GM18508 (cell line): ENCODE measurements around the gene FASTKD2.

Experiments used
- ATAC-seq: cut with Tn5 transposase; IDR thresholded peaks from one replicate; pipeline ENCODE4 v1.9.1; 2021; ENCODE audit warnings: moderate number of reproducible peaks; ENCODE audit not compliant: insufficient read depth, unreplicated experiment

Gene FASTKD2

DNA sequence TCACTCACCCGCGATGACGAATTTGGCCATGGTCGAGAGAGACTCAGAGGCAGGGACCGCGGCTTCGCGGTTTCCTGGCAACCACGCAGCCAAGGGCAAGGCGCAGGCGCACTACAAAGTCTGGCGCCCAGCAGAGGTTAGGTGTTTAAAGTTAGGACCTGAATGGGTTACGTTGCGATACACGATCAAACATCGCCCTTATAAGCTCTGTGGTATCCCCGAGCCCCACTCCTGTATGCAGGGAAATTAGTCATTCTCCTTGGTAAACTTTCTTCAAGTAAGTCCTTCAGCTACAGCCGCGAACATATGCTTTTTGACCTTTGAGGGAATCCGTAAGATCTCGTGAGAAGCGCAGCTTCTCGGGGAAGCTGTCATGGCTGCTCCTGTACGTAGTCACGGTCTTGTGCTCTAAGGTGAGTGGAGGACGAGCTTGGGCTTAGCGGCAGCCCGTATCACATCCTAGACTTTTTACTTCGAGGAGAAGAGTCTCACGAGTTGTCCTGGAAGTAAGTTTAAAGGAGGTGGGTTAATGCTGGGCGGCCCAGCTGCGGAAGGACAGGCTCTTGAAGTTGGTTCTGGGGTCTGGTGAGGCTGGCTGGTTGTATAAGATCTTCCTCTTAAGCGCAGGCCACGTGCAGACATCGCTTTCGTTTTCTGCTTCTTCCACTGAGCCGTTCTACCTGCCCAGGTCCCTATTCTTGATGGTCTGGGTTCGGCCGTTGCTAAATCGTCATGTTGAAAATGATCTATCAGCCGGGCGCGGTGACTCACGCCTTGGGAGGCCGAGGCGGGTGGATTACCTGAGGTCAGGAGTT is at the start of gene FASTKD2, which contains the start of gene MDH1B:
Gene FASTKD2, plus strand, starts transcription at position 365 of the 815 bp plus-strand sequence. CDS start 1,088 bp downstream, outside the sequence.
Gene MDH1B, minus strand, starts transcription at position 87 of the 815 bp plus-strand sequence. Its CDS starts 57 bp downstream, at position 30.
- ATAC-seq, result peak; percentile 82

DNA sequence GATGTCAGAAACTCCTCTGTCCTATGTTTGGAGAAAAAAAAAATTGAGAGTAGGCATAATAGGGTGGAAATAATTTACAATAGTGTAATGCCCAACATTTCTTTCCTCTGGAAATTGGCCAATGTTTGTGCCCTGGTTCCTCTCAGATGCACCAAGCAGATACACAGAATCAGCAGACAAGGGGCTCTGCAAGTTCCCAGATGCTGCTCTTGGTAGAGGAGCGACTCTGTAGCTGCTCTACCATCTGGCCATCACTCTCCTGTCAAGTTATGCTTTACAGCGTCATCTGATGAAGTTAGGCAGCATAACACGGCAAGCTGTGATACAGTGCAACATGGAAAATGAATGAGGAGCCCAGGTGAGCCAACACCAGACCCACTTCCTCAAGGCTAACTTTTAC is 48.8 kb upstream of the FASTKD2 start:
- no peak for ATAC-seq

DNA sequence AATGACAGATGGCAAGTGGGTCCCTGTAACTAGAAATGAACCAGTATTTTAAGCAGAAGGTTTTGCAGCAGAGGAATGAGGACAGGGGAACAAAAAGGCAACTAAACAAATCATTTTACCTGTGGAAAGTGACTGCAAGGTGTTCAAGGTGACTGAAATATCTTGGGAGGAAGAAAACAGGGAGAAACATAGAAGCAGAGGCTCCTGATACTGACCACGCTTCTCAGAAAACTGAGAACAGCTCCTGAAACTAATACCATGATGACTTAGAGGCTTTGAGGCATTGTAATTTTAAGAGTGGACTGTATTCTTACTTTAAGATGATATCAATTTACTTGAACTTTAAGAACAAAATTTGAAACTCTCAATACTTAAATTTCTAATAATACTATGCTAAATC is 47.1 kb upstream of the FASTKD2 start, which contains the start of gene DYTN:
Gene DYTN, minus strand, starts transcription at position 101 of the 400 bp plus-strand sequence. CDS start 117 bp downstream, outside the sequence.
- no peak for ATAC-seq

DNA sequence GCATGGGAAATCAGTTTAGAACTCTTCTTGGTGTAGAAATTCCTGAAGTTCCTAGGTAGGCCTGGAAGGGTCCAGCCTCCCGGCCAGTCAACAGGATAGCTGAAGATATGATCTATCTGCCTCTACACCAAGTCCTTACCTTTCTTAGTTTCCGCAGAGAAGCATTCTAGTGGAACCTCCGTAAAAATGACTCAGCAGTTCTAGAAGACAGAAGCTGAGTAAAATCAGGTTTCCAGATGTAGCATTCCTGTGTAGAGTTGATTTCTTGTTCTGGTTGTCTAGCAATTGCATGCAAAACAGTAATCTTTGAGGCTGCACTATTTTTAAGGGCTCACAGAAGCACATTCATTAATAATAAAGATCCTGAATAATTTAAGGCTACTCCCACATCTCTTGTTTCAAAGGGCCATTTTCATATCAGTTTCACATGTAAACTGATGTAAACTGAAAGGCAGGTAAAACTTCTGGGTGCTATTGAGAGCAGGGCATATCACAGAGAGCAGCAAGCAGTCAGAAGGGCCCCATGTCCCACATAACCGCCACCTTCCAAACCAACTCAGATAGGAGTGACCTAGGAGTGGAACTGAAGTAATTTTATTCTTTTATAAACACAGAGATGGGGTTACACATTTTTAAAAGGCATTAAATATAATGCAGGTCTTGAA is 44.0 kb upstream of the FASTKD2 start:
- ATAC-seq, result peak; percentile 63

DNA sequence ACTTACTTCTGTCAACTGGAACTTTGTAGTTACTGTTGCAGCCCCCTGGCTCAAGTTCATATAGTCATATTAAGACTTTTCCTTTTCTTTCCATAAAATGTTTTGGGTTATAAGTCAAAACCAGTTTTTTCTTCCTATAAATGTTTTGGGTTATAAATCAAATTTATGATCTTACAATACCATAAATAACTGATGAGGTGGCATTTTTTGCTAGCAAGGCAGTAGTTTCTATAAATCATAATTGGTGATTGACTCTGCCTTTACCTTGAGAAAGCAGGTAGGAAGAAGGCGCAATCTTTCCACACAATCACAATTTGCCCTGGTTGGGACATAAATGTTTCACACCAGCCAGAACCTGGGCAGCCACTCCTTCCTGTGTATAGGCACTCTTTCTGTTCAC is 42.1 kb upstream of the FASTKD2 start:
- no peak for ATAC-seq

DNA sequence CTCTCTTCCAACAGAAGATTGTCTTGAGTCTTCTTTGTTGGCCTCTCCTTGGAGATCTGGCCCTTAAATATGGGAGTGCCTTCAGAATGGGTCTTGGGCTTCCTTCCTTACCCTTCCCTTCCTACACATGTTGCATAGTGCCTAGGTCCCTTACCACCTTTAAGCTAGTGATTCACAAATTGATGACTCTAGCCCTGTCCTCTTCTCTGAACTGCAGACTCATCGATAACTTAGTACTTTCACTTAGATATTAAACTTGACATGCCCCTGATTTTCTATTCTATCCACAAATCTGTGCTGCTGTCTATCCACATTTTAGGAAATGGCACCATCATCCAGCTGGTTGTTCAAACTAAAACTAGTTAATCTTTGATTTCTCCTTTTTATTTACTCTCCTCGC is 38.1 kb upstream of the FASTKD2 start:
- no peak for ATAC-seq

DNA sequence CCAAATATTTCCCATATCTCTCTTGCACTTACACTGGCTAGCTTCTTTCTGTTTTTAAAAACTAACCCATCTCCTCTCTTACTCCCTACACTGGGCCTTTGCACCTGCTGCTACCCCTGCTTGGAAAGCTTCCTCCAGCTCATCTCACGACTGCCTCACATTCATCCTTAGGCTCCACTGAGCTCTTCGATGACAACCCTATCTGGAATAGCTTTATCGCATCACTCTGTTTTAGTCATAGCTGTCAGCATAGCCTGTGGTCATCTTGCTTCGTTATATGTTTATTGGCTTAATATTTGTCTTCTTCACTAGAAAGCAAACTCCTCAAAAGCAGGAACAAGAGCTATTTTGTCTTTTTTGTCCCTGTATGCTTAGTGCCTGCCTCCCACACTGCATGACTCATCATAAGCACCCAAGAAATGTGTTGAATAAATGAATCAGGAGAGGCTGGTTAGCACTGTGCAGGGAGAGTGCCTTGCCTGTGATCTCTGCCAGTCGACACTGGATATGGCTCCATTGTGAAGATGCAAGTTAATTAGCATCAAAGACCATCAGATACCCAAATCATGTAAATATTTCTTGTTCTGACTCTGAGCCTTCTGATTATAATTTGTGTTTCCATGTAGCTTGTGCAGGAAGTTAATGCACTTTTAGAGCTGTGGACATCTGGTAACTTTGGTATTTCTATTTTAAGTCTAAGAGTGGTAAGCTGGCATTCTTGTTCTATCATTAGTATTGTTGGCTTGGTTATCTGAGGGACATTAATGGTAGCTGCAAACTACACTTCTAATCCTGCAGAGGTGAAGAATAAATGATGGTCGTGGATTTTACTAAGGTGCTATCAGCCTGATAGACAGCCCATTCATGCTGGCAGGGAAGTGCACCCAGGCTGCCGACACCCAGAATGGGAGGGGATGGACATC is 36.9 kb upstream of the FASTKD2 start:
- ATAC-seq, result no peak

DNA sequence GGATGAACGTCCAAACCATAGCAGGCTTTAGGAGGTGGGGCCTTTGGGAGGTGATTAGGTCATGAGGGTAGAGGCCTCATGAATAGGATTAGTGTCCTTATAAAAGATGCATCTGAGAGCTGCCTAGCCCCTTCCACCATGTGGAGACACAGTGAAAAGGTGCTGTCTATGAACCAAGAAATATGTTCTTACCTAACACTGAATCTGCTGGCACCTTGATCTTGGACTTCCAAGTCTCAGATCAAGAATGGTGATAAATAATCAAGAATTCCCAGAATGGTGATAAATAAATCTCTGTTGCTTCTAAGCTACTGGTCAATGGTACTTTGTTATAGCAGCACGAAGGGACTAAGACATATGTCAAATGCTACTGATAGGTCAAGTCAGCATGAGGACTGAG is 32.1 kb upstream of the FASTKD2 start:
- no peak for ATAC-seq

DNA sequence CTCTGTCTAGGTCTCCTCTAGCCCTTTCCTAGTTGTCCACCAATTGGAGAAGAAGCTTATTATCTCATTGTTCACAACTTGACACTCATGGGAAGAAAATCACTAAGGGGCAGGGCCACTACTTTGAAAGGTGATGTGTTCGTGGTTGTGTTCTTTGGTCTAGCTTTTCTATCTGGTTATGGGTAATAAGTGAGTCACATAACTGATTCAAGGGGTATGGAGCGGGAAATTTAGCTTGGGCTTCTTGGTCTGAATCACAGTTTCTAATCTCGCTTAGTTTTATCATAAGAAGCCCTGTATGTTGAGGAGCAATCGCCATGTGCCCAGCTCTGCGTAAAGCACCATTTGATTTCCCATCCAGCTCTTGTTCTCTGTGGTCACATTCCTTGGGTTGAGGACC is 28.5 kb upstream of the FASTKD2 start:
- no peak for ATAC-seq

DNA sequence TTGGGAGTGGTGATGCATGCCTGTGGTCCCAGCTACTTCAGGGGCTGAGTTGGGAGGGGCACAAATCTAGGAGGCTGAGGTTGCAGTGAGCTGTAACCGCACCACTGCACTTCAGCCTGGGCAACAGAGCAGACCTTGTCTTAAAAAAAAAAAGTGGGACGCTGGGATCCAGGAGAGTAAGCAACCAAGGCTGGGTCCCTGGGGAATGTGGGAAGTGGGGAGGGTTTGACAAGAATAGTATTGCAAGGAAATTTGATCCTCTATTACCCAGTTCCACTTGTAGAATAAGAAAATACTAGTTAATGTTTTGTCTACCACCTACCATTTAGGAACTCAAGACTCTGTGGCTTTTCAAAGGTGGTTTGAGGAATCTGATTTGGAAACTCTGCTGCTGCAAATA is 26.1 kb upstream of the FASTKD2 start:
- no peak for ATAC-seq

DNA sequence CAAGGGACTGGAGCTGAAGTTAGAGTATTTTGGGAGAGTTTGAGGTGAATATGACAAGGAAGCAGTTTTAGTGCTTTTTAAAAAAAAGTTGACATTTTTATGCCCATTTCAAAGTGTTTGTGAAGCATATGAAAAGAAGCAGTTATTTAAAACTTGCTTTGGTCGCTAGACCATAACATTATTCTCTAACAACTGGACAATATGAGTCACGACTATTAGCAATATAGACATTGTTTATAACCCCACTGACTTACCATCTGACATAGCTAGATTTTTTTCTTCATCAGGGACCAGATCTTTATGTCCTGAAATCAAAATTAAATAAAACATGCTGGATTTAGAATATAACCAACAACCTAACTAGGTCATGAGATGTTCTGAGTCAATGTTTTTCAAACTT is 24.6 kb upstream of the FASTKD2 start:
- ATAC-seq, result no peak

DNA sequence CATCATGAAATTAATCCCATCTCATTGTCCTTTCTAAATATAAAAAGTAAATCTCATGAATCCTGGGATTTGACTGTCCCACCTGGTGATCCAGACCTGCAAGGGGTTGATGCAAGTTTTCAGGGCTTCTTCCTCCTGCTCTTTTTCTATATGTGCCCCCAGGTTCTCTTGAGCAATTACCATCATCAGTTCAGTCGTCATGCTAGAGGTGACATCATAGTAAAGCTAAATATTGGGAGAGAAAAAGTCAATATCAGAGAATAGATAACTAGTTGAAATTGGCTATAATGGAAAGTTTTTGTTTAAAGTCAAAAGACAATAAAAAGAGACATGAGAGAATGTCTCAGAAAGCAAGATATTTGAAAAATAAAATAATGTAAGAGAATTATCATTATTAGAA is 8.6 kb upstream of the FASTKD2 start:
- no peak for ATAC-seq

DNA sequence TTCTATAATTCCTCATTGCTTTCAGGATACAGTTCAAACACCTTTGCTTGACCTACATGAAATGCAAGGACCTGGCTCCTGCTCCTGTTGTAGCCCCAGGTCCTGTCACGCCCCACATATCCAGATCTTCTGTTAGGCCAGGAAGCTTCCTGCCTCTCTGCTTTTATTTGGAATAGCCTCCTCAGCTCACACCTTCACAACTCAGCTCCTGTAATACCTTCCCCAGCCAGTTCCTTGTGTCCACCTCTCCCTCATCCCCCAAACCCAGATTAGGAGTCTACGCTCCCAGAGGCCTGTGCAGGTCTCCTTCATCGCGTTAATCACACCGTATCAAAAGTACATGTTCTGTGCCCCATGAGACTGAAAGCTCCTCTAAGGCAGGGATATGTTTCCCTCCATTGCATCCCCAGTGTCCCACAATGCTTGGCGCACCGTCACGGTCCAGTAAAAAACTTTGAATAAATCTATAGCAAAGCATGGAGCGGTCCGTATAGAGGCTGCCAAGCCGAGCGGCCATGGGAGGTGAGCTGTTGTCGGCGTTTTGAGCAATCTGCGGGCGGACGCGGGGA is 649 bp upstream of the FASTKD2 start:
- ATAC-seq, result no peak

DNA sequence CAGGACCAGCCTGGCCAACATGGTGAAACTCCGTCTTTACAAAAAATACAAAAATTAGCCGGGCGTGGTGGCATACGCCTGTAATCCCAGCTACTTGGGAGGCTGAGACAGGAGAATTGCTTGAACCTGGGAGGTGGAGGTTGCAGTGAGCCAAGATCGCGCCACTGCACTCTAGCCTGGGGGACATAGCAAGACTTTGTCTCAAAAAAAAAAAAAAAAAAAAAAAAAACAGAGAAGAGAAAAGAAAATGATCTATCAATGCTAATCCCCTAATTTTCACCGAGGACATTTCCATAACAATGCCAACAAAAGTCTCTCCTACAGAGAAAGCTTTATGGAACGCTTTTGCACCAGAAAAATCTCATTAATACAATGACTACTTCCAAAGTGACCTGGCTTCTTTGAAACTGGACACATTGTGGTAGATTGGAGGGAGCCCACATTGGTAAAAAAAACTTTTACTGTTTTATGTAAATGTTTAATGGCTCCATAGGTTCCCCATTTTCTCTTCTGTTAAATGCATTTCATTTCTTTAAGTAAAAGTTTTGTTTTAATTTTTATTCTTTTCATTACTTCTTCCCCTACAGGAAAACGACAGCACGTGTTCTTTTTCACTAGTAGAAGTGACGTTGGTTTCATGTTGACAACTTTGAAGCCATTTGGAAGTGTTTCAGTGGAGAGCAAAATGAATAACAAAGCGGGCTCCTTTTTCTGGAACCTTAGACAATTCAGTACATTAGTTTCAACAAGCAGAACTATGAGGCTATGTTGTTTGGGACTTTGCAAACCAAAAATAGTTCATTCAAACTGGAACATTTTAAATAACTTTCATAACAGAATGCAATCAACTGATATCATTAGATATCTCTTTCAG is 888 bp downstream of the FASTKD2 start:
- no peak for ATAC-seq

DNA sequence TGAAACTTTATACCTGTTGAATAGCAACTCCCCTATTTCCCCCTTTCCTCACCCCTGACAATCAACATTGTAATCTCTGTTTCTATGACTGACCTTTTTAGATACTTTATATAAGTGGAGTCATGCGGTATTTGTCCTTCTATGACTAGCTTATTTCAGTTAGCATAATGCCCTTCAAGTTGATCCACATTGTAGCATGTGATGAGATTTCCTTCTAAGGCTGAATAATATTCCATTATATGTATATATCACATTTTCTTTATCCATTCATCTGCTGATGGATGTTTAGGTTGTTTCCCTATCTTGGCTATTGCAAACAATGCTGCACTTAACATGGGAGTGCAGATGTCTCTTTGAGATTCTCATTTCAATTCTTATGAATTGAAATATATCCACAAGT is 9.5 kb downstream of the FASTKD2 start:
- ATAC-seq, result no peak

DNA sequence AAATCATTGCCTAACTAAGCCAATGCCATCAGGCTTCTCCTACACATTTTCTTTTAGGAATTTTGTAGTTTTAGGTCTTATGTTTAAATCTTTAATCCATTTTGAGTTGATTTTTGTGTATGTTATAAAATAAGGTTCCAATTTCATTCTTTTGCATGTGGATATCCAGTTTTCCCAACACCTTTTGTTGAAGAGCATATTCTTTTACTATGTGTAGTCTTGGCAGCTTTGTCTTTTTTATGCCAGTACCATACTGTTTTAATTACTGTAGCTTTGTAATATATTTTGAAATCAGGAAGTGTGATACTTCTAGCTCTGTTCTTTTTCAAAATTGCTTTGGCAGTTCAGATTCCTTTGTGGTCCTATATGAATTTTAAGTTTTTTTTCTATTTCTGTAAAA is 11.0 kb downstream of the FASTKD2 start:
- ATAC-seq, result no peak

DNA sequence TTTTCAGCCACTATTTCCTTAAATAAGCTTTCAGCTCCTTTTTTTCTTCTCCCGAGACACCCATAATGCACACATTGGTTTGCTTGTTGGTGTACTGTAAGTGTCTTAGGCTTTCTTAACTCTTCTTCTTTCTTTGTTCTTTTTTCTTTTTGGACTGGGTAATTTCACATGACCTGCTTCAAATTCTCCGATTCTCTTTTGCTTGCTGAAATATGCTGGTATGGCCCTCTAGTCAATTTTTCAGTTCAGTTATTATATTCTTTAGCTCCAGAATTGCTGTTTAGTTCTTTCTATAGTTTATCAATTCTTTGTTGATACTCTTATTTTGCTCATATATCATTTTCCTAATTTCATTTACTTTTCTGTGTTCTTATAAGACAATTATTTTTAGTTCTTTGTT is 15.3 kb downstream of the FASTKD2 start:
- no peak for ATAC-seq

DNA sequence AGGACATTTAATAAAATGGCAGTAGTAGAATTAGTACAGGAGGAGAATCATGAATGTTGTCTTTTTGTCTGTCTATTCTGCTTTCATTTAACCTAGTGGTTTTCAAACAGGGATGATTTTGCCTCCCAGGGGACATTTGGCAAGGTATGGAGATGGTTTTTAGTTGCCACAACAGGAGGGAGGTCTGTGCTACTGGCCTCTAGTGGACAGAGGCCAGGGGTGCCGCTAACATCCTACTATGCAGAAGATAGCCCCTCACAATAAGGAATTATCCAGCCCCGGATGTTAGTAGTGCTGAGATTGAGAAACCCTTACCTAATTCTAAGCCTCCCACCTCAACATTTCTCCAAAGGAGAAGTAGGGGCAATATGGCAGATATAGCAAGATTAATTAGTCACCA is 18.3 kb downstream of the FASTKD2 start:
- ATAC-seq, result no peak
